Stimulated activated CD8-positive, alpha-beta memory T cell treated with anti-CD3 and anti-CD28 coated beads, Interleukin-2, amount 100 ng/mL, for 1 hour (primary cell): Measurements from ENCODE around the gene AFAP1L2.

Experiments used
- DNase-seq, 2 donors: peaks; one replicate each; pipeline ENCODE4 v3.0.0-alpha.2; 2020; ENCODE audit warnings: low read depth in 2 of 2

Gene AFAP1L2

DNA sequence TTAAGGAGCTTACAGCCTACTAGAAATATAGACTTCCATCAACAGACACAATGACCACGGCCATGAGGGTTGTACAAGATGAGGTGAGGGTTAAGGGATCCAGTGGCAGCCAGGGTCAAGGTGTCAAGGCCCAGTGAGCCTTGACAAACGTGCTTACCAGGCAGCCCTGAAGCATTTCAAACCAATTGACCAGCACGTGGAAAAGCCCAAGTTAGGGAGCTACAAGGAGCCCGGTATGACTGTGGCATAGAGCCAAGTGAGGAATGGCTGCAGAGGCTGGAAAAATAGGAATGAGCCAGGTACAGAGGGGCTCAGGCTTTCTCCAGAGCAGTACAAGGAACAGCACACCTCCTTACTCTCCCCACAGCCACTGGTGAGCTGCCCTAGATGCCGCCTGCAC, 12.7 kb downstream of the AFAP1L2 start:
- no peak for DNase-seq

DNA sequence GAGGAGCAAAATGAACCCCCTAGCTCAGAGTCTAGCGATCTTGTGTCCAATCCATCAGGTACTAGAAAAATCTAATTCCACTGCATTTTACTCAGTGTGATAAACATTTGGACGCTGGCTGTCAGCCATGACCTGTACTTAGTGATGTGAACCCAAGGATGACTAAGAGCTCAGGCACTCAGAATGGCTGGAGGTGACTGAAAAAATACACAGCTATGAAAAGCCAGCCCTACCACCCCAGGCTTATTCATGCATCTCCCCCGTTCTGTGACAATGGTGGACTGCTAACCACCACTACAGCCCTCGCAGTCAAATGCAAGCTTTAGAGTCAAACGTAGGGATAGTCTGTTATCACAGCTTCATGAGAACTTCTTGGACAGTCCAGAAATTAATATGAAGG, 14.9 kb downstream of the AFAP1L2 start:
- DNase-seq = no peak

DNA sequence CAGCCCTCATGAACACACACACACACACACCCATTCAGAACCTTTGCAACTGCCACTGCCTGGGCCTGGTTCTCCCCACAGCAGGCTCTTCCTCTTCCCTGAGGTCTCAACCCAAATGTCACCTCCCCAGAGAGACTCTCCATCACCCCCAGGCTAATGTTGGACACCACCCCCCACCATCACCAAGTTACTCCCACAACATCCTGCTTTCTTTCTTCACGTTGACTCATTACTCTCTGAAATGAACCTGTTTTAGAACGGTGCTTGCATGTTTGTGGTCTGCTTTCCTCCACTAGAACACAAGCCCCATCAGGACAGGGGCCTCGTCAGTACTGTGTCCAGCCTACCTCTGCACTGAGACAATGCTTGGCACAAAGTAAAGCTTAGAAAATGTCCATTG, 16.0 kb downstream of the AFAP1L2 start:
- DNase-seq = no peak

DNA sequence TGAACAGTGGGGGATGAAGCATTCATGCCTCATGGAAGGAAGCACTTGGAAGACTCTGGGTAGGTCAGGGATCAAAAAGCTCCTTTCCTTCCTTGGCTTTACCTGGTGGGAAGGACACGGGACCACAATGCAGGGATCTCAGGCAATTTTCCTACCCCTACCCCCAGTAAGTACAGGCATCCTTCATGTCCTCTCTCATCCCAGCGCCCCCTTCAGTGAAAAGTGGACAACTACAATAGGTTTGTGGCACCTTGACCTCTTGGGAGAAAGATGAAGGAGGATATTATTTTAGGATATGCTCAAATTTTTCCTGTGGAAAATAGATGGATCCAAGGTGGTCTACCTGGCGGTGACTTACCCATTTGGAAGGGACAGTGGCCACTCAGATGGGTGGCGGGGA, 16.5 kb downstream of the AFAP1L2 start:
- no peak for DNase-seq

DNA sequence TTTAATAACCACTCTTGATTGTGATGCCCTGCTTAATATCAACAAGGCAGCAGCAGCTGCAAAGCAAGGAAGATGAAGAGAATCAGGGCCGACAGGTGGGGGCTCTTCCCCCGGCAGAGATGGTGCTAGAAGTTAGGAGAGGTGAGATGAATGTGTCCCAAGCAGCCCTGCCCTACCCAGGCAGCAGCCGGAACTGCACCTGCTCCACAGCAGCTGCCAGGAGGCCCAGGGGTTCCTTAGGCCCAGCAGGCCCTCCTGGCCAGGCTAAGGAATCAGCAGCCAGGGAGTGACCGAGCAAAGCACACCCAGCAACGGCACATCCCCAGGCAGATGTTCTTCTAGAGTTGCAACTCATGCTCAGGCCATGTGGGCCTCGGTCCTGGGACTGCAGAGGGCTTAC, 17.9 kb downstream of the AFAP1L2 start:
- DNase-seq = no peak

DNA sequence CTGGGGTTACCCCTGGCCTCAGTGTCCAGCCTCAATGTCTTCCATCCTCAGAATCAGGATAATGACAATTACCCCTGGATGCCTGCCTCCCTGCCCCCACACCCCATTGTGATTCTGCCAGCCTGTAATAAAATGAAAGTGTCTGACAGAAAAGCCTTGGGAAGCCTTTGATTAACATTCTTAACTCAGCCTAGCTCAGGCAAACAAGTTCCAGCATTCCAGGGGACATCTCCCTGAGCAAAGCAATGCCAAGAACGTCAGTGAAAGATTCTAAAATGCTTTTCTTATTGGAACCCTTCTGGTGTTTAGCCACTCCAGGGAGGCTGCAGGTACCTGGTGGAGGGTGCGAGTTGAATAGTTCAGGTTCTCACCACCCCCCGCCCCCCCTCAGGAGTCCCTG, 18.7 kb downstream of the AFAP1L2 start:
- DNase-seq = no peak

DNA sequence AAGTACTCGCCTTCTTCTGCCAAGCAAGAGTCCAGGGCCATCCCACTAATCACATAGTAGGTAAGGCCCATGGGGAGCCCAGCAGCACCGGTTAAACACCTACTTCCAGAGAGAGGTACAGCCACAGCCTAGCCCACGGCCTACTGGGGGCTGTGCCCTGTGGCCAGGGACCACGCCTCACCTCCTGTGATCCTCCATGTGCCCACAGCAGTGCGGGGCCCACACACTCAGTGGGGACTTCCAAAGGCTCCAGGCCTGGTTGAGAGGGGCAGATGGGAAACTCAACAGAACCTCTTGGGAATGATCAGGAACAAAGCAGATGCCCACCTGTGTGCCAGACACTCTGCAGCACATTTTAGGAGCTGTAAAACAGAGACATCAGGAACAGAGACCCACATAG, 19.7 kb downstream of the AFAP1L2 start:
- no peak for DNase-seq

DNA sequence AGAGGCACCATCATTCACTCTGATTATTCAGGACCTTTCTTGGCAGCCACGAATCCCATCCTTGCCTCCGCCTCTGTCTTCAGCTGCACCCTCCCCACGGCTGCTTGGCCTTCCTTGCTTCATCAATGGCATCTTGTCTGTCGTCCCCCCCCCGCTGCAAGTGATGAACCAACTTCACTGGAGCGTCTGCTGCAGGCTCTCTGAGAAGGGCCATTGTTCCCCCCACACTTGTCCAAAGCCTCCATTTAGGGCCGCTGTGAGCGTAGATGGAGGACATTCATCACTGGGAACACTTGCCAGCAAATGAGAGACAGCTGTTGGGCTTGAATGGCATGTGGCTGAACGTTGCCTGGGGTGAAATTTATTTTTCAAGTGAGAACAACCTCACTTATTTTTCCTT, 20.1 kb downstream of the AFAP1L2 start:
- DNase-seq = no peak

DNA sequence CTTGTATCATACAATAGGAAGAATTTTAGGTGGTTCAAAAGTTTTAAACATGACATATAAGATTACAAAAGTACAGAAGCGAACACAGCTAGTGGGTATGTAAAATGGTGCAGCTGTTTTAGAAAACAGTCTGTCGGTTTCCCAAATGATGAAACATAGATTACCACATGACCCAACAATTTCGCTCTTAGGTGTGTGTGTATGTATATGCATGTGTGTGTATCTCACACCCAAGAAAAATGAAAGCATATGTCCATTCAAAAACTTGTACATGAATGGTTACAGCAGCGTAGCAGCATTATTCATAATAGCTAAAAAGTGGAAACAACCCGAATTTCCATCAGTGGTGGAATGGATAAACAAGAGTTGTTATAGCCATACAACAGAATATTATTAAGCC, 23.5 kb downstream of the AFAP1L2 start:
- no peak for DNase-seq

DNA sequence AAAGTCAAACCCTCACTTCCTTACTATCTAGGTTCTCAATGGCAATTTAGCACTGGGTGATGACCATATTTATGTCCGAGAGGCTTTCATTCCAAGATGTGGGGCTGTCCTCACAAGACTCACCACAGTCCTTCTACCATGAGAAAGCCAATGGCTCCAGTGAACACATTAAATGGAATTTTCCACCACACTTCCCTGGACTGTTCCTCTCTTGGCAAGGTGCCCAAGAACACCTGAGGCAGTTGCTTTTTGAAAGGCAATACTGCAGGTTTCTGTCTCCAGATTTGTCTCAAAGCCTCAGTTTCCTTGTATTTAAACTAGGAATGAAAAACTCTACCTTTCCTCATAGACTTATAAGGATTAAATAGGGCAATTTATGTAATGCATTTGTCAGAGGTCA, 24.2 kb downstream of the AFAP1L2 start:
- DNase-seq = no peak

DNA sequence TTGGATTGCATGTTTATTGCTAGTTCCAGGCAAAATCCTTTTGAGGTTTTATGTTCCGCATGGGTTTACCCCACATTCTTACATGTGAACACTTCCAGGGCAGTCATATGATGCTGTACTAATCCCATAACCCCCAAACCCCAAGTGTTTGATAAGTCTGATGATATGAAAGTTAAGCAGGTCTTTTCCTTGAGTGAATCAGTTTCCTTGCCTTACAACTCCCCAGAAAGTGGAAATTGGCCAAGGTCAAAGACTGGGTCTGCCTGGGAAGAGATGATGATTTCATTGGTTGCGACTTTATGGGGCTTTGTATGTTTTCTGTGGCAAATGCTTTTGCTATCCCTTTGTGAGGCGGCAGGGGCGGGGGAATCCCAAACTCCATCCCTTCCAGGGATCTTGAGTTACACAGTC, 24.7 kb downstream of the AFAP1L2 start:
- DNase-seq = no peak

DNA sequence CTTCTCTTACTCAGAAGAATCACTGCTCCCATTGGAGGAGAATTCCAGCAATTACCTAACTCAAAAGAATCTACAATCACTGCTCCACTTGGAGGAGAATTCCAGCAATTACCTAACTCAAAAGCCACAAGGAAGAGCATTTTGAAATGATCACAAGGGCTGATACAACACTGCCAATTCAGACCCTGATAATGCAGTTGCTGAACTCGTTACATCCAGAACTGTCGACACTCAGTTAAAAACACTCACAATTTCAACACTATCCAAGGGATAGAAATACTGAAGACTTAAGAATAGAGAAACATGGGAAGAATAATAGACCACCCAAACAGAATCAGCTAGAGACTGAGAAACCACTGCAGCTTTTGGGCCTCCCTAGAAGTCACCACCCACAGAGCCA, 27.8 kb downstream of the AFAP1L2 start:
- no peak for DNase-seq

DNA sequence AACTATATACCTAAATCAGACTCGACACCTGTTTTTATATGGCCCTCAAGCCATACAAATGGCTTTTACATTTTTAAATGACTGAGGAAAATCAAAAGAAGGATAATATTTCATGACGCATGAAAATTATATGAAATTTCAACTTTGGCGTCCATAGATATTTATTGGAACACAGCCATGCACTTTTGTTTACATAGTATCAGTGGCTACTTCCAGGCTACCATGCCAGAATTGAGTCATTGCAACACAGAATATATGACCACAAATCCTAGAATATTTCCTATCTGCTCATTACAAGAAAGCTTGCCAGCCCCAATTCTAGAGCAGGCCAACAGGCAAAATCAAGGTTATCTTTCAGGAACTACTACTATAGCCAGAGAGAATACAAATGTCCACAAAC, 29.3 kb downstream of the AFAP1L2 start:
- no peak for DNase-seq

DNA sequence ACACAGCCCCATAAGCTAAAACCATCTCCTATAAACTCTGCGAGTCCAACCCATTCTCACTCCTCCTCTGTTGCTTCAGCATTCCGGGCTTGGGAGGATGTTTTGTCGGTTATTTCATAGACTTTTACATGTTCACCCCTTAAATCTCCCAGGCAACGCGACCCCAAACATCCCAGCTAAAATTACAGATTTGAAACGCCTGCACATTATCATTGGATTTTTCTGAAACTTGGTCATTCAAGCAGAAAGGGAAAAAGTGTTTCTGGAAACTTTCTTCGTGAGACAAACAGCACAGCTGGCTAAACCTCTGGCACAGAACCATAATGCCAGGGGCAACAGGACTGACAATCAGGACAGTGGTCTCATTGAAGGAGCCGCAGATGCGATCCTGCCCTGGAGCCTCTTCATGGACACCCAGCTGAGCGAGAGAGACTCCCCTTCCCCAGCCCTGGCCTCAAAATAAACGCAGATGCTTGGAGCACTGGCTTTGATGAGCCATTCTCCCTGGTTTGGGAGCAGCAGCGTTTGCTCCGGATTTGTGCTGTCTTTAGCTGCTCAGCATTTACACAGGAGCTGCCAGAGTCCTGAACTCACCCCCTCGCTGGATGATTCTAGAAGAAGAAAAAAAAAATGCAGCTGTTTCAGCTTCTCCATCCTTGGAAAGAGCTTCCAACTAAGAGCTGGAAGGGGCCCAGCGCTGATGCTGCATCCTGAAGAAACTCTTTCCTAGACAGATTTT, 30.1 kb downstream of the AFAP1L2 start:
- DNase-seq = no peak

DNA sequence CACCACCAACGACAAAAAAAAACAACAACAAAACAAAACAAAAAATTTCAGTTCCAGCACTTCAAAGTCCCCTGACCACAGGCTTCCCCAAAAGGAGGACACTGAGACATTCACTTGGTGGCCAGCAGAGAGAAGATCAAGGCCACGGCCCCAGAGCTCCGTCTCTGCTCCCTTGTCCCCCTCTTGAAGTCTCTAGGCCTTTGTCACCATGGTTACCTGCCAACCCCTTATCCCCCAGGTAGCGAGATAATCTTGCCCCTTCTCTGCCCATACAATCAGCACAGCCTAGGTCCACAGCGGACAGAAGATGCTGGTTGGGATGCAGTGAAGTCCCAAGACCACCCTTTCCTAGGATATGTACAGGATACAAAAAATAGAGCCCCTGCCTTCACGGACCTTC, 30.7 kb downstream of the AFAP1L2 start:
- DNase-seq = no peak

DNA sequence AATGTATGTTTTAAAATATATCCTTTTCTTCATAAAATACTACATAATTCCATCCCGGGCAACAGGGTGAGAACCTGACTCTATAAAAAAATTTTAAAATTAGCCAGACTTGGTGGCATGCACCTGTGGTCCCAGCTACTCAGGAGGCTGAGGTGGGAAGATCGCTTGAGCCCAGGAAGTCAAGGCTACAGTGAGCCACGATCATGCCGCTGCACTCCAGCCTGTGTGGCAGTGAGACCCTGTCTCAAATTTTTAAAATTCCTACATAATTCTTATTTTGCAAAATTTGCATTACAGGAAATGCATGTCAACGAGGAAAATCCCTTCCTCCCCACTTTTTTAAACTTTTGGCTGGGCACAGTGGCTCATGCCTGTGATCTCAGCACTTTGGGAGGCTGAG, 31.3 kb downstream of the AFAP1L2 start:
- no peak for DNase-seq

DNA sequence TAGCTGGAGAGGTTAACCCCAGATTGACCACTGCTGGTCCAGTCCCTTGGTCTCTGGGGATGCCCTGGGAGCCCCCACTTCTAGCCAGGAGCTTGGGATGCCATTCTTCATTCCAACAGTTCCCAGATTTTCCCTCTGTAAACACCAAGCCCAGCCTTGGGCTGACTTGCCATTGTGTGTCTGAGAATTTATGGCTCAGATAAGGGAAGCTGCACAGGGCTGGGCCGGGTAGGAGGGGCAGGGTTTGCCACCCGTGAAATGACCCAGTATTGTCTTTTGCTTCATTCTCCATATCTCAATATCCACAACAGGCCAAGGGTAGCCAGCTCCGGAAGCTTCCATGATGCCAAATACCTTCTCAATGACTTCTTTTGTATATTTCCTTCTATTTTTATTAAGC, 32.1 kb downstream of the AFAP1L2 start:
- no peak for DNase-seq

DNA sequence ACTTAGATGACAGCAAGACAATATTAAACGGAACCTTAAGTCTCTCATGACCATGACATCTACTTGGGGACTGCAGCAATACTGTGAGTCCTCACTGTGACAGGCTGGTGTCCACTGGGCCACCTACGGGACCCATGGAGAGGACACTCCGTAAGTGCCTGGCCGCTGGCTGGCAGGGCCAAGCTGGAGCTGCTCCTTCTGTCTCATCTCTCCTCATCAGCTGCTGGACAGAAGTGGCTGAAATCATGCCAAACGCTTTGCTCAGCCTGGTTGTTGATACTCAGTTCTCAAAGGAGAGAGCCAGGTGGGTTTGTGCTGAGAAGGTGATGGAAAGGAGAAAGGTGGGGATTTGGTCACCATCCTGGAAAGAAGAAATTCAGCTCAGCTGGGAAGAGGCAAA, 33.3 kb downstream of the AFAP1L2 start:
- no peak for DNase-seq

DNA sequence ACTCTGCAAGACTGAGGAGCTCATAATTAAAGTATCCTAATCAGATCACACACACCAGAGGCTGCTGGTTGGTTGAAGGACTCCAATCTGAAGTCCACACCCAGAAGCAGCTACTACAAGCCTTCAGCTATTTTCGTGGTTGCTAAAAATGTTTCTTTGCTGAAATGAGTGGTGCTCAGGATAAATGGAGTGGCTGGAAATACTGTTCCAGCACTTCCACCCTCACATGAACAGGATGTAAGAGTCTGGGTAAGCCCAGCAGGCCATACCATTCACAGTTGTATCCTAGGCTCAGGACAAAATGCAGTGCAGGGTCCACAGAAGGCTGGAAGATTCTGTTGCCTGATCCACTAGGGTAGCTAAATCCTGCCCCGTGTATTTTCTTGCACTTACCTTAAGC, 34.1 kb downstream of the AFAP1L2 start:
- no peak for DNase-seq

DNA sequence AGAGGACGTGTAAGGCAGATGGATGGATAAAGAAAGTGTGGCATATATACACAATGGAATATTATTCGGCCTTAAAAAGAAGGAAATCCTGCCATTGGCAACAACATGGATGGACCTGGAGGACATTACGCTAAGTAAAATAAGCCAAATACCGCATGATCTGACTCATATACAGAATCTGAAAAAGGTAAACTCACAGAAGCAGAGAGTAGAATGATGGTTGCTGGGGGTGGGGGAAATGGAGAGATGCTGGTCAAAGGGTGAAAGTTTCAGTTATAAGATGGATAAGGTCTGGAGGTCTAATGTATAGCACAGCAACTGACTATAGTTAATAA, 36.3 kb downstream of the AFAP1L2 start:
- DNase-seq = no peak

DNA sequence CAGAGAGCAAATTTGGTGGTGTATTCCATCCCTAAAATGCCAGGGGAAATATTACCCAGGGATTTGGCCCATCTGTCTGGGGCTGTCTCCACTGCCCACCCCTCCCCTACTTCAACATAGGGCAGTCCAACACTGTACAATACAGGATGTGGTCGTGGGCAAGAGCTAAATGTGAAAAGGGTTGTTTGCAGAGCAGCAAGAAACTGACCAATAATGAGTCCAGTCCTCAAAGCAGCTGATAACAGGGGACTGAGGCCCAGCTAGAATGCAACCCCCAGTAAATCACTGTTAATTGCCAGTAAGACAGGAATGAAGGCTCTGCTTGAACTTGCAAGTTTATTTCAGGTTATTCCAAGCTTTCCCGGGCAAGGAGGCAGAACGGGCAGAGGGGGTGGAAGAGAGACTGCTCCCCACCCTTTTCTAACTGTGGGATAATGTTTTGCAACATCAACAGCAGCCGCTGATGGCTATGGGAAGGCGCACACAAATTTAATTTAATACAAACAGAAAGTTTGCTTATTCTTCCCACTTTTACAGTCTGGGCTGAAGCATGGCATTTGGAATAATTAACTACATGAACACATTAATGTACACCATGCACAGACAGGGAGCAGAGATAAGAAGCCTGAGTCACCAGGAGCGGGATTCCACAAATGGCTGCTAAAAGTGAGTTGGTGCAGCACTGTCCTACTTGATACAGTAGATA, 36.8 kb downstream of the AFAP1L2 start:
- DNase-seq = no peak

DNA sequence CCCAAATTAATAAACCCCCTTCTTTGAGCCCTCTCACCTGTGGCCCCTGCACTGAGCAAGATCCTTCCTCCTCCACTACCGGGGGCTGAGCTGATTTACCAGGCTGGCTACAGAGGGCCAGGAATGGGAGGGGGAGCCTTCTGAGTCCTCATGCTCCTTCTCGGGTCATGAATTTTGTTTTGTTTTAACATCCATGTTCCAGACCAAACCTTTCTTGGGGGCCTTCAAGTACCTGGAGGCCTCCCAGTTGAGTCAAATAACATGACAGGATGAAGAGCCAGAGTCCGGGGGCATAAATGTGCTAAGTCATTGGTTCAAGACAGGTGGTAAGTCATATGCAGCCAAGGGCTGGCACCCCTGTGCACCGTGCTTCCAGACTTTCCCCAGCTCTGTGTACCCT, 39.6 kb downstream of the AFAP1L2 start:
- no peak for DNase-seq

DNA sequence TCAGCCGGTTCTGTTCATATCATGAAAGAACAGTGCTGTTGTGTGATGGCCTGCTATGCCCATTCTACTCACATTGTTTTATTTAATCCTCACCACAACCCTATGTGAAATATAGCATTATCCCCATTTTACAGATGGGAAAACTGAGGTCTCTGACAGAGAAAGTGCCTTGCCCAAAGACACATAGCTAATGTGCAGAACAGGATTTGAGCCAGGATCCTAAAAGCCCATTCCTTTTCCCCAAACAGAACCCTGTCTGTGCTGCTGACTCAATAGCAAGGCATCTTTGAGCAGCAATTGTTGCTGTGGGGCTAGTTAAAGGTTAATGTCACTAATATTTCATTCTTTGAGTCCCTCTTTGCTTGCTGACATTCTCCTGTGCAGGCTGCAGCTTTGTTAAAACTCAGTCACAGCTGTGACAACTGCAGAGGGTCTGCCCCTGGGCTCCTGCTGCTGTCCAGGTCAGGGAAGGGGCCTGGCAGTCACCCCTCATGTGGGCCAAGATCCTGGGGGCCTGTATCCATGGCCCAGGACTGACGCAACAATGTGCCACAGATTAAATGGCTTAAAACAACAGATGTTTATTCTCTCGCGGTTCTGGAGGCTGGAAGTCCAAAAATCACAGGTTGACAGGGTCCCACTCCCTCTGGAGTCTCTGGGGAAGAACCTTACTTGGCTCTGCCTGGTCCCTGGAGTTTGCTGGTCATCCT, 40.4 kb downstream of the AFAP1L2 start:
- DNase-seq = no peak
